Stimulated activated CD4-positive, alpha-beta T cell treated with anti-CD3 and anti-CD28 coated beads, TNF-alpha, amount 100 ng/mL, for 4 hours (primary cell): ENCODE data around the gene MIEF1.
"Not testable (repeated sequence)": the region's sequence is repeated elsewhere in the genome, so short reads cannot be mapped to it uniquely, and the experiment has no call there.

Experiments used
- DNase-seq, 3 experiments: peaks; one replicate each; pipeline ENCODE4 v3.0.0-alpha.2; 2020; ENCODE audit warnings: low read depth in 3 of 3

The MIEF1 gene

GRCh38 chr22:39512026-39512425 lies 9.9 kb downstream of the MIEF1 start:
- no peak for DNase-seq

- DNase-seq: no peak
These were observed 11.7 kb downstream of the MIEF1 start for GRCh38 chr22:39513791-39514190.

- DNase-seq: no peak
These were observed 12.4 kb downstream of the MIEF1 start for GRCh38 chr22:39514373-39514973.

- DNase-seq: no peak
These were observed 13.4 kb downstream of the MIEF1 start for GRCh38 chr22:39515266-39516050.

GRCh38 chr22:39517470-39517869 lies 15.4 kb downstream of the MIEF1 start:
- no peak for DNase-seq

GRCh38 chr22:39518144-39518786 lies 16.2 kb downstream of the MIEF1 start:
- no peak for DNase-seq

- DNase-seq: no peak
These were observed 17.0 kb downstream of the MIEF1 start for GRCh38 chr22:39518996-39519680.

GRCh38 chr22:39519681-39520225 lies 17.7 kb downstream of the MIEF1 start:
- DNase-seq: peak in 2 of 3 experiments; percentile 85 to 93

GRCh38 chr22:39520226-39521105 lies 18.4 kb downstream of the MIEF1 start, which contains the start of gene ATF4:
Gene ATF4 (plus strand): TSS chr22:39520562. CDS start chr22:39521446, 884 bp downstream.
- peak in 2 of 3 experiments; percentile 88 to 94 for DNase-seq

- DNase-seq: not testable (repeated sequence)
These were observed 19.2 kb downstream of the MIEF1 start for GRCh38 chr22:39521106-39521885.

GRCh38 chr22:39522091-39522490 lies 20.0 kb downstream of the MIEF1 start:
- DNase-seq: not testable (repeated sequence)

GRCh38 chr22:39522567-39523300 lies 20.6 kb downstream of the MIEF1 start:
- DNase-seq: no peak

- no peak for DNase-seq
These were observed 22.1 kb downstream of the MIEF1 start for GRCh38 chr22:39524089-39524752.

GRCh38 chr22:39524753-39525657 lies 22.9 kb downstream of the MIEF1 start:
- no peak for DNase-seq

GRCh38 chr22:39525658-39525975 lies 23.5 kb downstream of the MIEF1 start:
- DNase-seq: no peak

GRCh38 chr22:39526736-39527171 lies 24.7 kb downstream of the MIEF1 start:
- no peak for DNase-seq

- no peak for DNase-seq
These were observed 25.4 kb downstream of the MIEF1 start for GRCh38 chr22:39527481-39527961.
